ELR (cell line): ENCODE measurements around the gene ASXL3.

Experiments used
- DNase-seq: peaks from one replicate; pipeline ENCODE4 v3.0.0-alpha.2; 2015; ENCODE audit warnings: low read depth

Gene ASXL3

GRCh38 chr18:33577685-33578517, at the start of gene ASXL3:
Gene ASXL3, plus strand, starts transcription at chr18:33578219. Its CDS starts 413 bp downstream, at chr18:33578632.
- no peak for DNase-seq

- no peak for DNase-seq
Observed at GRCh38 chr18:33532978-33533377, 45.0 kb upstream of the ASXL3 start.

- no peak for DNase-seq
Observed at GRCh38 chr18:33536904-33537303, 41.1 kb upstream of the ASXL3 start.

GRCh38 chr18:33538418-33539042, 39.5 kb upstream of the ASXL3 start:
- no peak for DNase-seq

- DNase-seq = no peak
Observed at GRCh38 chr18:33540392-33540791, 37.6 kb upstream of the ASXL3 start.

GRCh38 chr18:33541316-33541715, 36.7 kb upstream of the ASXL3 start:
- no peak for DNase-seq

GRCh38 chr18:33556846-33557245, 21.2 kb upstream of the ASXL3 start:
- no peak for DNase-seq

GRCh38 chr18:33557706-33558105, 20.3 kb upstream of the ASXL3 start:
- no peak for DNase-seq

GRCh38 chr18:33558529-33558928, 19.5 kb upstream of the ASXL3 start:
- no peak for DNase-seq

GRCh38 chr18:33560686-33561370, 17.2 kb upstream of the ASXL3 start:
- no peak for DNase-seq

- no peak for DNase-seq
Observed at GRCh38 chr18:33562741-33563140, 15.3 kb upstream of the ASXL3 start.

- no peak for DNase-seq
Observed at GRCh38 chr18:33567705-33568104, 10.3 kb upstream of the ASXL3 start.

GRCh38 chr18:33571998-33572787, 5.8 kb upstream of the ASXL3 start:
- DNase-seq = no peak

- DNase-seq = no peak
Observed at GRCh38 chr18:33573193-33573592, 4.8 kb upstream of the ASXL3 start.

- no peak for DNase-seq
Observed at GRCh38 chr18:33575451-33575850, 2.6 kb upstream of the ASXL3 start.

- DNase-seq = no peak
Observed at GRCh38 chr18:33576999-33577646, 896 bp upstream of the ASXL3 start.

- no peak for DNase-seq
Observed at GRCh38 chr18:33578518-33579348, 714 bp downstream of the ASXL3 start.

- DNase-seq = no peak
Observed at GRCh38 chr18:33579349-33580215, 1.6 kb downstream of the ASXL3 start.

GRCh38 chr18:33580546-33580945, 2.5 kb downstream of the ASXL3 start:
- DNase-seq = no peak

- DNase-seq = no peak
Observed at GRCh38 chr18:33581856-33582255, 3.8 kb downstream of the ASXL3 start.
